ENCODE results near the gene CENPL. TPM values are rescaled to one million over a fixed set of nuclear protein-coding genes. Genes with fewer than 3 reads are reported as not detected.
A peak's percentile ranks its signal among the peaks of the same experiment; 100 is the strongest.

The CENPL gene
- total and polyA plus RNA-seq, 10 of the 15 experiments (the other 5 are each of a cell fraction or from before 2014, with no cell fraction given): 14.9 to 32.1 (median 24.5) TPM

DNA sequence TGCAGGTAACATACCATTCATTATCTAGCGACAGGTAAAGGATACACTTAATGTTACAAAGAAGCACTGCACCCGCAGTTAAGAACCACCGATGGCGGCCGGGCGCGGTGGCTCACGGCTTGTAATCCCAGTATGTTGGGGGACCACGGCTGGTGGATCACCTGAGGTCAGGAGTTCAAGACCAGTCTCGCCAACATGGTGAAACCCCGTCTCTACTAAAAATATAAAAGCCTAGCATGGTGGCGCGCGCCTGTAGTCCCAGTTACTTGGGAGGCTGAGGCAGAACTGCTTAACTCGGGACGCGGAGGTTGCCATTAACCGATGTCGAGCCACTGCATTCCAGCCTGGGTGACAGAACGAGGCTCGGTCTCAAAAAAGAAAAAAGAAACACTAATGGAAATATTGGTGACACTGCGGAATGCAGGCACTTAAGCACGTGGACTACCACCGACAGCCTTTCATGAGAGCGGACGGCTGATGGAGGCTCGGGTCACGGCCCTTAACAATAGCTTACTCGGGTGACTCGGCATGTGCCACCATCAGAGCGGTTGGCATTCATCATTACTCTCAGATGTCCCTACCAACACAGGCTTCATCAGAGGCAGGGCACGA, 42.6 kb upstream of the CENPL start (continued):
- TF ChIP-seq NR2C1 (IDR thresholded peaks at IDR 0.05) (no peak), POU2F2 (IDR thresholded peaks at IDR 0.05; ENCODE audit: borderline replicate concordance, low read depth, low read length) (no peak), IKZF1 (conservative IDR thresholded peaks at IDR 0.05) (no peak), RB1 (IDR thresholded peaks at IDR 0.05; ENCODE audit: borderline replicate concordance) (no peak), GATAD2B (conservative IDR thresholded peaks at IDR 0.05; ENCODE audit: low read depth) (0 out of 2 replicates have a peak, but pooled peaks have one; percentile 45)
- TF ChIP-seq, protein P1, sequence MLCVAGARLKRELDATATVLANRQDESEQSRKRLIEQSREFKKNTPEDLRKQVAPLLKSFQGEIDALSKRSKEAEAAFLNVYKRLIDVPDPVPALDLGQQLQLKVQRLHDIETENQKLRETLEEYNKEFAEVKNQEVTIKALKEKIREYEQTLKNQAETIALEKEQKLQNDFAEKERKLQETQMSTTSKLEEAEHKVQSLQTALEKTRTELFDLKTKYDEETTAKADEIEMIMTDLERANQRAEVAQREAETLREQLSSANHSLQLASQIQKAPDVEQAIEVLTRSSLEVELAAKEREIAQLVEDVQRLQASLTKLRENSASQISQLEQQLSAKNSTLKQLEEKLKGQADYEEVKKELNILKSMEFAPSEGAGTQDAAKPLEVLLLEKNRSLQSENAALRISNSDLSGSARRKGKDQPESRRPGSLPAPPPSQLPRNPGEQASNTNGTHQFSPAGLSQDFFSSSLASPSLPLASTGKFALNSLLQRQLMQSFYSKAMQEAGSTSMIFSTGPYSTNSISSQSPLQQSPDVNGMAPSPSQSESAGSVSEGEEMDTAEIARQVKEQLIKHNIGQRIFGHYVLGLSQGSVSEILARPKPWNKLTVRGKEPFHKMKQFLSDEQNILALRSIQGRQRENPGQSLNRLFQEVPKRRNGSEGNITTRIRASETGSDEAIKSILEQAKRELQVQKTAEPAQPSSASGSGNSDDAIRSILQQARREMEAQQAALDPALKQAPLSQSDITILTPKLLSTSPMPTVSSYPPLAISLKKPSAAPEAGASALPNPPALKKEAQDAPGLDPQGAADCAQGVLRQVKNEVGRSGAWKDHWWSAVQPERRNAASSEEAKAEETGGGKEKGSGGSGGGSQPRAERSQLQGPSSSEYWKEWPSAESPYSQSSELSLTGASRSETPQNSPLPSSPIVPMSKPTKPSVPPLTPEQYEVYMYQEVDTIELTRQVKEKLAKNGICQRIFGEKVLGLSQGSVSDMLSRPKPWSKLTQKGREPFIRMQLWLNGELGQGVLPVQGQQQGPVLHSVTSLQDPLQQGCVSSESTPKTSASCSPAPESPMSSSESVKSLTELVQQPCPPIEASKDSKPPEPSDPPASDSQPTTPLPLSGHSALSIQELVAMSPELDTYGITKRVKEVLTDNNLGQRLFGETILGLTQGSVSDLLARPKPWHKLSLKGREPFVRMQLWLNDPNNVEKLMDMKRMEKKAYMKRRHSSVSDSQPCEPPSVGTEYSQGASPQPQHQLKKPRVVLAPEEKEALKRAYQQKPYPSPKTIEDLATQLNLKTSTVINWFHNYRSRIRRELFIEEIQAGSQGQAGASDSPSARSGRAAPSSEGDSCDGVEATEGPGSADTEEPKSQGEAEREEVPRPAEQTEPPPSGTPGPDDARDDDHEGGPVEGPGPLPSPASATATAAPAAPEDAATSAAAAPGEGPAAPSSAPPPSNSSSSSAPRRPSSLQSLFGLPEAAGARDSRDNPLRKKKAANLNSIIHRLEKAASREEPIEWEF (IDR thresholded peaks at IDR 0.05; ENCODE audit: insufficient replicate concordance, low read depth, low read length): no peak
- TF ChIP-seq, protein P2, sequence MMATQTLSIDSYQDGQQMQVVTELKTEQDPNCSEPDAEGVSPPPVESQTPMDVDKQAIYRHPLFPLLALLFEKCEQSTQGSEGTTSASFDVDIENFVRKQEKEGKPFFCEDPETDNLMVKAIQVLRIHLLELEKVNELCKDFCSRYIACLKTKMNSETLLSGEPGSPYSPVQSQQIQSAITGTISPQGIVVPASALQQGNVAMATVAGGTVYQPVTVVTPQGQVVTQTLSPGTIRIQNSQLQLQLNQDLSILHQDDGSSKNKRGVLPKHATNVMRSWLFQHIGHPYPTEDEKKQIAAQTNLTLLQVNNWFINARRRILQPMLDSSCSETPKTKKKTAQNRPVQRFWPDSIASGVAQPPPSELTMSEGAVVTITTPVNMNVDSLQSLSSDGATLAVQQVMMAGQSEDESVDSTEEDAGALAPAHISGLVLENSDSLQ (IDR thresholded peaks at IDR 0.05): no peak
- TF ChIP-seq, protein P3, sequence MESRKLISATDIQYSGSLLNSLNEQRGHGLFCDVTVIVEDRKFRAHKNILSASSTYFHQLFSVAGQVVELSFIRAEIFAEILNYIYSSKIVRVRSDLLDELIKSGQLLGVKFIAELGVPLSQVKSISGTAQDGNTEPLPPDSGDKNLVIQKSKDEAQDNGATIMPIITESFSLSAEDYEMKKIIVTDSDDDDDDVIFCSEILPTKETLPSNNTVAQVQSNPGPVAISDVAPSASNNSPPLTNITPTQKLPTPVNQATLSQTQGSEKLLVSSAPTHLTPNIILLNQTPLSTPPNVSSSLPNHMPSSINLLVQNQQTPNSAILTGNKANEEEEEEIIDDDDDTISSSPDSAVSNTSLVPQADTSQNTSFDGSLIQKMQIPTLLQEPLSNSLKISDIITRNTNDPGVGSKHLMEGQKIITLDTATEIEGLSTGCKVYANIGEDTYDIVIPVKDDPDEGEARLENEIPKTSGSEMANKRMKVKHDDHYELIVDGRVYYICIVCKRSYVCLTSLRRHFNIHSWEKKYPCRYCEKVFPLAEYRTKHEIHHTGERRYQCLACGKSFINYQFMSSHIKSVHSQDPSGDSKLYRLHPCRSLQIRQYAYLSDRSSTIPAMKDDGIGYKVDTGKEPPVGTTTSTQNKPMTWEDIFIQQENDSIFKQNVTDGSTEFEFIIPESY (IDR thresholded peaks at IDR 0.05): no peak

Data from GM12878 (cell line).